HT1080 (cell line): ENCODE results near the gene TENT5A. TPM values are rescaled to one million over a fixed set of nuclear protein-coding genes. Genes with fewer than 3 reads are reported as not detected.
"Not testable (repeated sequence)": the region's sequence is repeated elsewhere in the genome, so short reads cannot be mapped to it uniquely, and the experiment has no call there.

Experiments used
- DNase-seq: peaks from one replicate; pipeline ENCODE4 v3.0.0-alpha.2; 2015; ENCODE audit warnings: low read depth
- polyA plus RNA-seq, 2 experiments: library from polyadenylated mRNA; depleted of rRNA; stranded (reverse); fragments of >200 nt; gene quantifications; 2 replicates each; pipeline ENCODE4 v1.2.3, GENCODE V29; 2015
- total RNA-seq: library from RNA; depleted of rRNA; stranded (reverse); fragments of >200 nt; shearing (Covaris generic); gene quantifications from 2 replicates; pipeline ENCODE4 v1.2.3, GENCODE V29; 2014; rRNA removed

Gene TENT5A
- 3.4 and 4.0 TPM in 2 replicates for total RNA-seq
- polyA plus RNA-seq (2015; cell fraction: cytosol; rRNA removed), result 2.9 and 4.0 TPM in 2 replicates
- polyA plus RNA-seq (2015; cell fraction: nucleus; rRNA removed), result 8.7 and 9.0 TPM in 2 replicates

DNA sequence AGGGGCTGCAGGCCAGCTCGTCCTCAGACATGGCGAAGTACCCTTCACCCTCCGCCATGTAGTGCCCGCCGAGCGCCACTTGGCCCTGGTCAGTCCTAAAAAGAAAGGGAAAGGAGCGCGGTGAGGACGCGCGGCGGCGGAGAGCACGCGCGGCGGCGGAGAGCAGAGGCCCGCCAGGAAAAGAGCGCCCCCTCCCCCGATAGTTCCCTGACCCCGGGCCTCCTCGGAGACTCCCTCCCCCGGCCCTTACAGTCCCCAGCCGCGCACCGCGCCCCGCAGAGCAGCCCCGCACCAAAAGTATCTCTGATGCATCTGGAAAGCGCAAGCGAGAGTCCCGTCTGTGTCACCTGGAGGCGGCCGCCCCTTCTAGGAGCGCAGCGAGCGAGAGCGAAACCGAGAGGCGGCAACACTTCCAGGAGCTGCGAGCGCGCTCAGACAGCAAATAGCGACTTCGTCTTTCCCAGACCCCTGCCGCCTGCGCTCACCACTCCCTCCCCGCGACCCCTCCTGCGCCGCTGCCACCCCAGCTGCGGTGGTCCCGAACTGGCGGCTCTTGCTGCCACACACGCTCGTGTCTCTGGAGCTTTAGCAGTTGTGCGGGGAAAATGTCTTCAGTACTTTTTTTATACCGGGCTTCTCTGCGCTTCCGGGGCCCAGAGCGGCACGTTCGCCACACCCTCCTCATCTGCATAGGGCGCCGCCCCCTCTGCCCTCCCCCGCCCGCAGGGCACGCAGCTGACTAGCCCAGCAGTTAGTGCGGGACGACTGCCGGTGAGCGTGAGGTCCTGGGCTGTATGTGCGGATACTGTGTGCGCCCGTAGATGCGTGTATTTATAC lies at the start of gene TENT5A:
Gene TENT5A, minus strand, starts transcription at position 598 of the 837 bp plus-strand sequence. Its CDS starts 540 bp downstream, at position 58.
- DNase-seq, result peak; percentile 80

DNA sequence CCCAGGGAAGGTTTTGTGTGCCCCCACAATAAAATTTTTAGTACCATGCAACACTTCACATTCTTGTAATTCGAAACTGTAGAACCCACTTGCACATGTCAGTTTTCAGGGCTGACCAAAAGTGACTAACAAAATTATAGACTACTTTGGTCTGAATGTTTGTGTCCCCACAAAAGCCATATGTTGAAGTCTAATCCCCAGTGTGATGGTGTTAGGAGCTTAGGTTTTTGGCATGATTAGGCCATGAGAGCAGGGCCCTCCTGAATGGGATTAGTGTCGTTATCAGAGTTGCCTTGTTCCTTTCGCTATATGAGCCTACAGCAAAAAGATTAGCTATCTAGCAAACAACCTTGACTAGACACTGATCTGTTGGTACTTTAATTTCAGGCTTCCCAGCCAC lies 49.0 kb upstream of the TENT5A start:
- DNase-seq, result no peak

DNA sequence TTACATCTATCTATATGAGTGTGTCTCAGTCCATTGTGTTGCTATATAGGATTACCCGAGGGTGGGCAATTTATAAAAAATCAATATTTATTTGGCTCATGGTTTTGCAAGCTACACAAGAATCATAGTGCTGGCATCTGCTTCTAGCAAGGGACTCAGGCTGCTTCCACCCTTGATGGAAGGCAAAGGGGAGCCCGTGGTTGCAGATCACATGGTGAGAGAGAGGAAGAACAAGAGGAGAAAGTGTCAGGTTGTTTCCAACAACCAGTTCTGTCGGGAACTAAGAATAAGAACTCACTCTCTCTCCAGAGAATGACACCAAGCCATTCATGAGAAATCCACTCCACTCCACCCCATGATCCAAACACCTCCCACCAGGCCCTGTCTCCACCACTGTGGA lies 48.2 kb upstream of the TENT5A start:
- no peak for DNase-seq

DNA sequence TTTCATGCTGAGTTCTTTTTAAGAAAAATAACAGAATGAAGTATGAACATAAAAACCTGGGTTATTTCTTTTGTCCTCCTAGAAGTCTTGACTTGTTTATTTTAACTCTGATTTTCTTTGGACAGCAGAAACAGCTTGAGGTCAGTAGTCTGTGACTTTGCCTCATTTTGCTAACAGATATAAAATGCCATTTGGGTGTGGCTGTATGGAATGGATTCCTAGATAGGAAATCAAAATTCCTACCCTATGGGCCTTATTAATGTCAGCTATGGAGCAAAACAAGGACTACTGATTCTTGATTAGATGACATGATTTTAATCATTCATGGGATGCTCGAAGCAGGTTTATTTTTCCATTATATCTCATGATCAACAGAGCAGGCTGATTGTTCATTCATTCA lies 46.8 kb upstream of the TENT5A start:
- no peak for DNase-seq

DNA sequence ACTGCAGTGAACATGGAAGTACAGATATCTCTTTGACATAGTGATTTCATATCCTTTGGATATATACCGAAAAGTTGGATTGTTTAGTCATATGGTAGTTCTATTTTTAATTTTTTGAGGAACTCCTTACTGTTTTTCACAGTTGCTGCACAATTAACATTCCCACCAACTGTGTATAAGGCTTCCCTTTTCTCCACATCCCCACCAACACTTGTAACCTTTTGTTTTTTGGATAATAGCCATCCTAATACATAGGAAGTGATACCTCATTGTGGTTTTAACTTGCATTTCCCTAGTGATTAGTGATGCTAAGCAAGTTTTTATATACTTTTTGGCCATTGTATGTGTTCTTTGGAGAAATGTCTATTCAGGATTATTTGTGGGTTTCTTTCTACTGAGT lies 45.1 kb upstream of the TENT5A start:
- no peak for DNase-seq

DNA sequence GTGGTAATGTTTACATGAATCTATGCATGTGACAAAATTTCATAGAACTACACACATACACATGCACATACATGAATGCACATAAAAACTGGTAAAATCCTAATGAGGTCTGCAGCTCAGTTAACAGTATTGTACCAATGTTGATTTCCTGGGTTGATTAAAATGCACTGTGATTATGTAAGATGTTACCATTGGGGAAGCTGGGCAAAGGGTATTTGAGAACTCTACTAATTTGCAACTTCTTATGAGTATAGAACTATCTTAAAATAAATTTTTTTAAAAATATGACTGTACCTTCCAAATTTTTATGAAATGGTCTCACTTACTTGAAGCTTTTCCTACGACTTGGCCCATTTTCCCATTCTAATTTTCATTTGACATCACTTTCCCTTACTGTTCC lies 43.4 kb upstream of the TENT5A start:
- no peak for DNase-seq

DNA sequence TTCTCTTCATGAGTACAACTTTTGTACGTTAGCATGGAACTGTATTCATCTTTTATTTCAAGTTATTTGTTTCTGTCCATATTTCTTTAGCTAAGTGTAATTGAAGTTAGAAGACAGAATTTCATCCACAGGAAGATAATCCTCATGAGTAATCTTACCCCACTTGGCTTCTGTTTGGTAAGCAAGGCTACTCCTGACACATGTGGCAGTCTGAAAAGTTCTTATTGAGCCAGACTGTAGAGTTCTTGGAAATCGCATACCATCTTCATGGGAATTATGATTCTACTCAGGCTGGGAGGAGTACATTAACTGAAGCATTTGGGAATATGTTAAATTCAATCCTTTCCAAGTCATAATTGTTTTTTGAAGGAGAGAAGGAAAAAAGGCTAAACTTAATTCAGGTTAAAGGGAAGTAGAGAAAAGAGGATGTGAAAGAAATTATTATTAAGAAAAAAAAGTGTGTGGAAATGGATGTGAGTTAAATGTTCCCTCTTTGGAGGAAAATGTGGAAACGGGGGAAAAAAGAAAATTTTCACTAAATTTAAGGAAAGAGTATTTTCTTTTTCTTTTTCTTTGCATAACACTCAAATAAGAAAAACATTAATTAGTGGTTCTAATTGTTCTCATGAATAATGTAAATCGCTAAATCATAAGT lies 41.5 kb upstream of the TENT5A start:
- DNase-seq, result no peak

DNA sequence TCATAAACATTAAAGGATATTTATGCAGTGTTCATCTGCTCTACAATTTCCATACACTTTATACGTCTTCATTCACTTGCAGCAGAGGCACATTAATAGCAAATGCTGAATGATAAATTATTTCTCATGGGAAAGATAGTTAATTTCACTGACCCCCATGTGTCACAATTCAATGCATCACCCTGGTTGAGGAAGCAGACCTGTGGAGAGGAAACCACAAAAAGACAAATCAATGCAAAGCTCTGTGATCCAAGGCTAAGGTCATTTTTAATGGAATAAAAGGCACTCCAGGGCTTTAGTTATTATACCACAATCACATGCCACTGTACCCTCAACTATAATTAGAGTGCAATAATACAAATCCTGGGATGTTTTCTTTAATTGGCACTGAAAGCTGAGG lies 40.3 kb upstream of the TENT5A start:
- DNase-seq, result peak; percentile 79

DNA sequence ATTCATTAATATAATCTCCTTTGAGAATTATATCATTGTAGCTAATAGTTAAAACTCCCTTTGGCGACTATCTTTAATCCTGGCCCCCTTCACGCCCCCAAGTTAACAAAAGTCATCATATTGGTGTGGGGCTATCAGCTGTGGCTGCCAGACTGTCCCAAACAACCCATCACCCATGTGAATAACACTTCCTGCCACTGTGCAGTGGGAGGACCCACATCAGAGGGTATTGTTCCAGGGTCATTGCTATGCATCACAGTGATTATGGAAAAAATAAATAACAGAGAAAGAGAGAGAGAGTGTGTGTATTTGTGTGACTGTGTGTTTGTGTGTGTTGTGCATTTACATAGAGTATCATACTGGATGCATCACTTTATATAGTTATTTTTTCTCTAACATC lies 39.3 kb upstream of the TENT5A start:
- DNase-seq, result no peak

DNA sequence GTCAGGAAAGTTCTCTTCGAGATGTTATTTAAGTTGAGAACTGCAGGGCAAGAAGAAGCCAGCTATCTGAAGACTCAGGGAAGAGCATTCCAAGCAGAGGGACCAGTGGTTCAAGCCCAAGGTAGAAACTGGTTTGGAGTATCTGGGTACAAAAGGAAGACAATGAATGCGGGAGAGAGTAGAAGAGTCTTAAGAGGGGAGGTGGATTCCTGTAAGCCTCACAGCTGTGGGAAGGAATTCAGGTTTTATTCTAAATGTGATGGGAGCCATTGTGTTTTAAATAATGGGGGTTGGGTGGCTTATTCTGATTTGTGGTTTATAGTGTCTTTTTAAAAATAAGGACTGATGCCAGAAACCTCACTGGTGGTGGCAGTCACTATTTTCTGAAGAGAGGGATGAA lies 37.6 kb upstream of the TENT5A start:
- no peak for DNase-seq

DNA sequence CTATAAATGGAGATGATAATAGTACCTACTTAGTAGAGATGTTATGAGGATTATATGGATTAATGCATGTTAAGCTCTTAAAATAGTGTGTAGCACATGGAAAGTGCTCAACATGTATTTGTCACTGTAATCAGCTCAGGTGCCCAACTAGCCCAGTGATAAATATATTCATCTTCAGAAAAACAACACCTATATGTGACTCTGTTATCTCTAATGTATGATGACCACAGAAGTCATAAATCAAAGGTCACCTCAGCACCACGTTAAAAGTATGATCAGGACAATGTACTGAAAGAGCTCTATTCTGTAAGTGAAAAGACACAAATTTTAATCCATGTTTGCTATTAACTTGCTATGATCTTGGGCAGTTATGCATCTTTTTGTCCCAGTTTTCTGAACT lies 36.8 kb upstream of the TENT5A start:
- DNase-seq, result no peak

DNA sequence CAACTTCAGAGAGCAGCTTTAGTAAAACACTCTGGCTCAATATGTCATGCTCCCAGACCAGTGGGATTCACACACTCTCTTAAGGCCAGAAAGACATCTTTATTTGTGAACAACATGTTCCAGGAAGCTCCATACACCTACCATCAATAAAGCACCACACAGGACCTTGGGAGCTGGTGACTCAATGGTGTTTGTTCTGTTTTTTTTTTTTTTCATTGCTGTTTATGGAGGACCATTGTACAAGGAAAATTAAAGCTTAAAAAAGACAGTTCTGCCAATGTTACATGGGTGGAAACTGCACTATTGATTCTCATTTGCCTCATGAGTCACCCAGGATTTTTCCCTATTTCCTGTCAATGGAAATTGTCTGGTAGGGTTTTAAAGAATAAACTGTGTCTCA lies 36.3 kb upstream of the TENT5A start:
- no peak for DNase-seq

DNA sequence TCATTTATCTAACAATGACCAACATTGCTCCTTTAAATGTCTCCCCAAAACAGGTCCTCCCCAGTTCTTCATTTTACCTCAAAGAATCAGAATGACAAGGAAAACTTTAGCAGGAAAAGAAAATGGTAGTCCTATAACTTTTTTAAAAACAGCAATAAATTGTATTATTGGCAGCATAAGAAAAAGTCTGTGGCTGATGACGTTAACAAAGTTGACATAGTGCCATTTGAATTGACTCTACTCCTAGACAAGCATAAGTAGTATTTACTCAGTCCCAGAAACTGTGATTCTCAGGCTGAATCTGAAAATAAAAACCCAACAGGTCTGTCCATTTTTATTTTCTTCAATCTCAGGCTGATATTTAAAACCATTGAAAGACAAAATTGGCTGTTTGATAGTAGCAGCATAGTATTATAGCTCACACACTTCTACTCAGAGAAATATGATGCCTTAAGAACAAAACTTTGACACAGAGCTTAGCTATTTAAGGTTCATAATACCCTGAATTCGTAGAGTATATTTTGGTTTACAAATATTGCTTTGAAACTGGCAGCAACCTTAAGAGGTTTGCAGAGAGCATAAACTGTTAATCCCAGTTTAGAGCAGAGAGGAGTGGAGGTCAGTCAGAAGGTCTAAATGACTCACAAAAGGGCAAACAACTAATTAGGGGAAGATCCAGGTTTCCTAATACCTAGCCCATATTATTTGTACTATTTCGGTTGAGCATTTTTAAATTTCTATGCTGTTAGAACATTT lies 35.0 kb upstream of the TENT5A start:
- DNase-seq, result no peak

DNA sequence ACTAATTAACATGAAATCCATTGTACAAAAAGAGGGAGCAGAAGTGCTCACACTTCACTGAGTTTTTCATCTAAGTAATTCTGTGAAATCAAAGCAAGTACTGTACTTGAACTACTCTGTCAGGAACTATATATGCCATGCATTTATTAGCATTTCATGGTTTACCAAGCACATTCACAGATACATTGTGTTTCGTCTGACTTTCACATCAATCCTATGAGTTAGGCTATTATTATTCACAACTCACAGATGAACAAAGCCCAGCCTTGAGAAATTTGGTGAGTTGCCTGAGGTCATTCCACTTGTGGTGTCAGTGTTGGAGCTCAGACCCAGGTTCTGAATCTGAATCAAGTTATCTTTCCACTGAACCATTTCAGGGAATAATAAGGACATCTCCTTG lies 33.7 kb upstream of the TENT5A start:
- no peak for DNase-seq

DNA sequence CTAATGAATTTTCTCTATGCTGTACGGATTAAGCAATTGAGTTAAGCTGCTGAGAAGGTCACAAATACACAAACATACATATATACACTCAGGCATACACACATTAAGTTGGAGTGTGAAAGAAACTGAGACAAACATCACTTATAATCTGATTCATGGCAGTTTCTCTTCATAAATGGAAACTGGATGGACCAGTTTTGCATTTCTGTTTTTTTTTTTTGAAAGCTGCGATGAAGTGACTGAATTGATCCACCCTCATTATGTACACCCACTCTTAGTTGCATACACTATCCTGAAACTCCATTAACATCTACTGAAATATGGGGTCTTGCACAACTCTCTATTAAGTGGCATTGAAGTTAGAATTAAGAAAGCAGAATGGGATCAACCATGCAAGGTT lies 32.9 kb upstream of the TENT5A start:
- DNase-seq, result no peak

DNA sequence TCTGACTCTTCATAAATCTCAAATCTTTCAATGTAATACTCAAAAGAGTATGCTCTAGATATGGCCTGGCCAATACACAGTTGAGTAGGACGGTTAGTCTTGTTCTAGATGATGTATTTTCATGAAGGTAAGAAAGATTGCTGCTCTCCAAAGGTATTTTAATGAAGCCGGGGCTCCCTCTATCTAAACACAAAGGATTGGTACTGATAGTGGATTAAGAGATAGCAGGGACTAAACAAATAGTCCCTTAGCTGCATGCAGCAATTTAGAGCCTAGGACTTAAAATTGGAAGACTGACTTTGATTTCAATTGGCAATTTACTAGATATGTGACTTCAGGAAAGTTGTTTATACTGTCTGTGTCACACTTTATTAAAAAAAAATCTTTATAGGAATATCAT lies 31.4 kb upstream of the TENT5A start:
- no peak for DNase-seq

DNA sequence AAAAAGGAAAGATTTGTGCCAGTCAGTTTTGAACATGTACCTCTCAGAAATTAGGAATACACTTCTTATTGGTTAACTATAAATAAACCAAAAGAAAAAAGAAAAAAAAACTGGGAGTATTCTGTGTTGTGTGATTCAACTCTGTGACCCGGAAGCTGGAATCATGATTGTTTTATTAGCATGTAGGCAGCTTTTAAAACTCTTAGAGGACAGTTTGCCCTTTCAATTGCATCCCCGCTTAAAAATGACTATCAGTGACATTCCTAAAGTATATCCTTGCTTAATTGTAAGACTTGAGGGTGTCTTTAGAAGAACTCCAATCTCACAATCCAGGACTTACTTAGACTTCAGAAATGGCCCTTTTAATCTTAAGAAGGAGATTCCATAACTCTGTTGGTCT lies 29.1 kb upstream of the TENT5A start:
- DNase-seq, result no peak

DNA sequence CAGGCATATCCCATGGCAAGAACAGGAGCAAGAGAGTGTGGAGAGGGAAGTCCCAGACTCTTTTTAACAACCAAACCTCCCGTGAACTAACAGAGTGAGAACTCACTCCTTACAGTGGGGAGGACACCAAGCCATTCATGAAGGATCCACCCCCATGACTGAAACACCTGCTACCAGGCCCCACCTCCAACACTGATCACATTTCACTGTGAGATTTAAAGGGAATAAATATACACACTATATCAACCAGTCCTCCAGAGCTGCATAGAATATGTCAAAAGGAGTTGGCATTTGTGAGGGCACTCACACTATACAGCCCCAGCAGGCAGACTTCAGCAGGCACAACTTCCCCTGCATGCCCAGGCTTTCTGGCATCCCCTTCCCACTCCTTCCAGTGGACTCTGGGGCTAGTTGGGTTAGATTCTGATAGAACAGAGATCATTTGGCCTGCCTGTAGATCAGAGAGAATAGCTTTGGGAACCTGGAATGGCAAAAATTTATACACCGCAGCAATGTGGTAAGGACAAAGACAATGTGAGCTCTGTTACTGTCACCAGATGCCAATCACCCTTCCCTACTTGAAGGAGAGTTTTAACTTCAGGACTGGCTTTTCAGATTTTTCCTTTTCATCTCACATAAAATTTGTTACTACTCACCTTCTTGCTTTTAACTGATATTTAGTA lies 25.2 kb upstream of the TENT5A start:
- DNase-seq, result no peak

DNA sequence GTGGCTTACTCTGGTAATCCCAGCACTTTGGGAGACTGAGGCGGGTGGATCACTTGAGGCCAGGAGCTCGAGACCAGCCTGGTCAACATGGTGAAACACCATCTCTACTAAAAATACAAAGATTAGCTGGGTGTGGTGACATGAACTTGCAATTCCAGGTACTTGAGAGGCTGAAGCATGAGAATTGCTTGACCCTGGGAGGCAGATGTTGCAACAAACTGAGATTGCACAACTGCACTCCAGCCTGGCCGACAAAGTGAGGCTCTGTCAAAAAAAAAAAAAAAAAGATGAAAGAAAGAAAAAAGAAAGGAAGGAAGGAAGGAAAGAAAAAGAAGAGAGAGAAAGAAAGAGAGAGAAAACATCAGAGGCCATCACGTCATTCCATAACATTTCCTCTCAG lies 23.7 kb upstream of the TENT5A start:
- not testable (repeated sequence) for DNase-seq

DNA sequence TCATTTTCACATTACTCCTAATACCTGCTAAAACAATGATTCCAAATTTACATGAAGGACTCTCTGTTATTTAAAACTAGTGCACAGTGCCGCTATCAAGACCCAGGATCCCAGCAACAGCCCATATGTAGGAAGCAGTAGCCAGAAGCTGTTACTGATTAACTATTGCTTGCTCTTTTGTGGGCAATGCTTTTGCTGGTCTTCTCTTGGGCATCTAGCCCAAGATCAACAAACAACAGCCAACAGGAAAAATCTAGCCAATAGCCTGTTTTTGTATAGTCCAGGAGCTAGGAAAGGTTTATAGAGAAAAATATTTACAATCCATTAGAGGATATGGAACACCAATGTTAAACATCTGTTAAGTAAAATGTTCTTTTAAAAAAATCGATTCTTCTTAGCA lies 22.1 kb upstream of the TENT5A start:
- DNase-seq, result no peak

DNA sequence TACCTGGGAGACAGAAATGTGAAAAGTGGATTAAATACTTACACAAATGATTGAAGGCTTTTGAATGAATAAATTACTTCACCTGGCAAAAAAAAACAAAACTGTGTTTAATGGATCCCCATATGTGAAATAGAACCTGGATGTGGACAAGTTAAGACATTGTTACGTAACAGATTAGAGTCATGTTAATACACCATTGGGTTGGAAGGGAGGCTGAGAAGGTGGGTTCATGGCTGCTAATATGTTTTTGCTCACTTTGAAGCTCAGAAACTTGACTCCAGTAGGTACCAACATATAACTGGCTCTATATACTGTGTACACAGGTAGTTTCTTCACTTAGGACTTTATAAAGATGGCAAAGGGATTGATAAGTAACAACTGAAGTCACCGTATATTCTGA lies 21.4 kb upstream of the TENT5A start:
- no peak for DNase-seq
